LHCN-M2 (cell line): ENCODE measurements around the gene MAST3. TPM values are rescaled to one million over a fixed set of nuclear protein-coding genes. Genes with fewer than 3 reads are reported as not detected.
"Not testable (repeated sequence)": the region's sequence is repeated elsewhere in the genome, so short reads cannot be mapped to it uniquely, and the experiment has no call there.

Source experiments
- DNase-seq: peaks from one replicate; pipeline ENCODE4 v3.0.0-alpha.2; 2012; ENCODE audit warnings: low read depth
- total RNA-seq: library from RNA; depleted of rRNA; stranded (reverse); fragments of >200 nt; gene quantifications from 2 replicates; pipeline ENCODE4 v1.2.3, GENCODE V29; 2014

MAST3 gene
- total RNA-seq, 1 experiment from 2014 or later = 2.2 TPM

DNA sequence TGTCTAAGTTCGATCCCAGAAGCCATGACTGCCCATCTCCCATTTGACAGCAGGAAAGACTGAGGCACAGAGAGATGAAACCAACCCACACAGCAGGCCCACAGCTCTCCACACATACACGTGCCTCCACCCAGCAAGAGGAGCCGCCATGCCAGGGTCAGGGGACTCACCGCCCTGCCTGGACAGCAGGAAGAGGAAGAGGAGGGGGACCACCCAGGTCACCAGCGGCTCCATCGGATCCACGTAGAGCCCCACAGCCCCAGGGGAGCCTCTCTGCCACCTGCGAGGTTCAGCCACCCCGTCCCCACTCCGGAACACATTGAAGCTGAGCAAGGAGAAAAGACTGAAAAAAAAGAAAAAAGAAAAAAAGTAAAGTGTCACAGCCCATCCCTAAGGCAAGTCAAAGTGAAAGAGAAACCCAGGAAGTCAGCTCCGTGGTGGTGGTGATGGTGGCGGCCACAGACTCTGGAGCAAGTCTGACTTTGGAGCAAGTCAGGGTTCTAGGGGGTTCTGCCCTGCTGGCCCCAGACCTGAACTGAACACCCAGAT, 10.9 kb upstream of the MAST3 start, which contains the start of gene IL12RB1:
Gene IL12RB1 (minus strand): TSS at position 345 of the 549 bp plus-strand sequence. CDS start 111 bp downstream, at position 234.
- DNase-seq = no peak

DNA sequence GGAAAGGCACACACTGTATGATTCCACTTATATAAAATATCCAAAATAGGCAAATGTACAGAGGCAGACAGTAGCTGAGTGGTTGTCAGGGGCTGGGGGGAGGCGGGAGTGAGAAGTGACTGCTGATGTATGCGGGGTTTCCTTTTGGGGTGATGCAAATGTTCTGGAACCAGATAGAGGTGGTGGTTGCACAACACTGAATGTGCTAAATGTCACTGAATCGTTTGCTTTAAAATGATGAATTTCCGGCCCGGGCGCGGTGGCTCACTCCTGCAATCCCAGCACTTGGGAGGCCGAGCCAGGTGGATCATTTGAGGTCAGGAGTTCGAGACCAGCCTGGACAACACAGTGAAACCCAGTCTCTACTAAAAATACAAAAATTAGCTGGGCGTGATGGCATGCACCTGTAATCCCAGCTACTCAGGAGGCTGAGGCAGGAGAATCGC, 8.5 kb upstream of the MAST3 start:
- DNase-seq = not testable (repeated sequence)

DNA sequence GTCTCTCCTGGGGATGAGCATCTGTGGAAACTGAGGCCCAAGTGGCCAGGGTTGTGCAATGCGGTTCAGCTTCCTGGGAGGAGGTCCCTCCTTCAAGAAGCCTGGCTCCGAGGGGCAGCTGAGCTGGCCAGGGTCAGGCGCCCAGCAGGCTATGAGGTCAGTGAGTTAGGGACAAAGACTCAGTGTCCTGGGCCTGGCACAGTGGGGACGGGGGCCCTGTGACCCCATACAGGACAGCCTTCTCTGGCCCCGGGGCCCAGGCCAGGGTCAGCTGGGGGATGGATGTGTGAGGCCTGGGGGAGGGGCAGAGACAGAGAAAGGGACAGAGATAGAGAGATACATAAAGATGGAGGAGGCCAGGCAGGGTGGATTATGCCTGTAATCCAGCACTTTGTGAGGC, 7.9 kb upstream of the MAST3 start:
- DNase-seq = no peak

DNA sequence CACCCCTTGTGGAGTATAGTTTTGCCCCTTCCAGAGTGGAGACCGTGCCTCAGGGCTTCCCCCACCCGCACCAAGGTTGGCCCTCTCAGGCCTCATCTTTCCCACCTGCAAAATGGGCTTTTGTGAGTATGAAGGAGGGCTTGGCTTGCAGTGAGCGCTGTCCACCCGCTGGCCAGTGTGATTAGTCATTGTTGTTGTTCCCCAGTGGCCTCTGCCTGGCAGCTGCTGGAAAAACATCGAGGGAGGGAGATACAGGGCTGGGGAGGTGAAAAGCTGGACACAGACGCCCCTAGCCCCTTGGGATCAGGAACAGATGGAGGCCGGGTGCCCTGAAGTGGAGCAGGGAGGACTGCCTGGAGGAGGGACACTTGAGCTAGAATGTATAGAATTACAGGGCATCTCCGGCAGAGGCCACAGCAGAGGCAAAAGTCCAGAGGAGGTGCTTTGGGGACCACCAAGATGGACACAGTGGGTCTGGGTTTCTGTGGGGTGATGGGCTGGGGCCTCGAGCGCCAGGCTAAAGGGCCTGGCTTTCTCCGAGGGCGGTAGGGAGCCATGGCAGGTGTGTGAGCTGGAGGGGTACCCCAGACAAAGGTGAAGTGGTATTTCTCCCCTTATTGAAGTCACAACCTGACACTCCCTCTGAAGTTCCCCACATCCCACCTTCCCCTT, 6.9 kb upstream of the MAST3 start:
- peak; percentile 63 for DNase-seq

DNA sequence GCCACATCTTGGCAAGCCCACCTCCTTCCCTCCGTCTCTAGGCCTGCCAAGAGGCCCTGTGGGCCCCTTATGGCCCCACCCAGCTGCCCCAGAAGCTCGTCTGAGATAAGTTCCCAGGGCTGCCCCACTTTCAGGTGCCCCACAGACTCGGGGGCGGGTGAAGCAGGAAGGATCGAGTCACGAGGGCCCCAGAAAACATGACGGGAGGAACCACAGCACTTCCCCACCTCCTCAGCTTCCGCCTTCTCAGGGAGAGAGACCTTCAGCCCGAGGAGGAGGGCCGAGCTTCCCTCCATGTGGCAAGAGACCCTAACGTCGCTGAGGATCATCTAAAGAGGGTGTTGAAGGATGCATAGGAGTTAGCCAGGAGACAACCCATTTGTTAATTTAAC, 6.4 kb upstream of the MAST3 start:
- DNase-seq = no peak

DNA sequence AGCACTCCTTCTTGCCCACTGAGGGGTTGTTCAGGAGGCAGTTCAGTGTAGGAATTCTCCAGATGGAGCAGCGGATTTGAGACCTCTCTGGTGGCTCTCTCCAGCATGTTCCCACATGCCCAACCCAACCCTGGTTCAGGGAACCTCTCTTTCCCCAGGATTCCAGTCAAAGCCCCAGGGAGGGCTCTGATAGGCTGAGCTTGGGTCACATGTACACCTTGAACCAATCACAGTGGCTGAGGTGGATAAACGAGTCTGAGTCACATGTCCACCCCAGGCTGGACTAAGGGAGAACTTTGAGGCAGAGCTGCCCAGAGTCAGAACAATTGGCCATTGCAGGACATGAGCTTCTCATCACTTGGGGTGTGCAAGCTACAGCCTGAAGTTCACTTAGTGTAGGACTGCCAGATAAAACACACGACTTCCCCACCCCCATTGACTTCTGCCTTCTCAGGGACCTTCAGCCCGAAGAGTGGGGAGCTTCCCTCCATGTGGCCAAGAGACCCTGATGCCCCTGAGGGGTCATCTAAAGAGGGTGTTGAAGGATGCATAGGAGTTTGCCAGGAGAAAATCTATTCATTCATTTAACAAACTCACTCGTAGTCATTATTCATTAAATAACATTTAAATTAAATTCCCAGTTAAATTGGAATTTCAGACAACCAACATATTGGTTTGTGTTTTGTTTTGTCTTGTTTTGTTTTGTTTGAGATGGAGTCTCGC, 4.0 kb upstream of the MAST3 start:
- peak; percentile 73 for DNase-seq

DNA sequence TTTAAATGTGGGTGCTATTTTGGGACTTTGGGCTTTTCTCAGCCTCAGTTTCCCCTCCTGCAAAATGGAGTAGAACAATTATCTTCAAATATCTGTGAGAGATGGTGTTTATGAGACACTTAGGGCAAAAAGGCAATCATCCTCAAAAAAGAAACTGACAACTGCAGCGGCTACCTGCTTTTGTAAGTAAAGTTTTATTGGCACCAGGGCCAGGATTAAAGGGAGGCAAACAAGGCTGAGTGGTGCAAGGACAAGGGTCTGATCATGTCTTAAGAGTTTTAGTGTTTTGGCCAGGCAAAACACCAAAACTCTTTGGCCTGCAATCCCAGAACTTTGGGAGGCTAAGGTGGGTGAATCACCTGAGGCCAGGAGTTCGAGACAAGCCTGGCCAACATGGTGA, 1.3 kb upstream of the MAST3 start:
- no peak for DNase-seq

DNA sequence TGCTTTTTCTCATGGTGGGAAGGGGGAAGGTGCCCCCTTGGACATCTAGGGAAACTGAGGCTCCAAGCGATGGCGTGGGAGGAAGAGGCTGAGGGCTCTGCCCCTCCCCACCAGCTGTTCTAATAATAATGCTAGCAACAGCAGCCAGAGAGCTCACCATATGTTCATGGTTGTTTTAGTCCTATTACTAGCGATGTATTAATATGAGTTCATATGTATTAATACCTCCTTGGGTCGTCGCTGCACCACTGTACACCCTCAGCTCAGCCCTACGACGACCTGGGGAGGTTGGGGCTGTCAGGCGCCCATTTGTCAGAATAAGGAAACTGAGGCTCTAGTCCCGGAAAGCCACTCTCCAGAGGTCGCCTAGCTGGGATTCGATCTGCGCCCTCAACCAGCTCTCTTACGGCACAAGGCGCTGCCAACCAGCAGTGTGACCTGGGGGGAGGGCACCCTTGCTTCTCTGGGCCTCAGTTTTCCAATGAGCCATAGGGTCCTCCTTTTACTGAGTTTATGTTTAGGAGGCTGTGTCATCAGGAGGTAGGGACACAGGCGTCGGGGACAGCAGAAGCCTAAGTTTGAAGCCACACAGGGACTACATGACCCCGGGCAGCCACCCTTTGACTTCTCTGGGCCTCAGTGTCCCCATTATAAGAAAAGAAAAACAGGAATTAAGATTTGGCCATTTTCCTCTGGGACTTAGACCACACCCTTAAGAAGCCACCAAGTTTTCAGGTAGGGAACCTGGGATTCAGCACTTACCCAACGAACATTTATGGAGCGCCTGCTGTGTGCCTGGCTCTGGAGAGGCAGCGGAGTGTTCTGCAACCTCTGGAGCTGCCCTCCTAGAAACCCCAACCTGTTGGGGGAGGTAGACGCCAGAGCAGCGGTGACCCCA, 664 bp downstream of the MAST3 start:
- no peak for DNase-seq

DNA sequence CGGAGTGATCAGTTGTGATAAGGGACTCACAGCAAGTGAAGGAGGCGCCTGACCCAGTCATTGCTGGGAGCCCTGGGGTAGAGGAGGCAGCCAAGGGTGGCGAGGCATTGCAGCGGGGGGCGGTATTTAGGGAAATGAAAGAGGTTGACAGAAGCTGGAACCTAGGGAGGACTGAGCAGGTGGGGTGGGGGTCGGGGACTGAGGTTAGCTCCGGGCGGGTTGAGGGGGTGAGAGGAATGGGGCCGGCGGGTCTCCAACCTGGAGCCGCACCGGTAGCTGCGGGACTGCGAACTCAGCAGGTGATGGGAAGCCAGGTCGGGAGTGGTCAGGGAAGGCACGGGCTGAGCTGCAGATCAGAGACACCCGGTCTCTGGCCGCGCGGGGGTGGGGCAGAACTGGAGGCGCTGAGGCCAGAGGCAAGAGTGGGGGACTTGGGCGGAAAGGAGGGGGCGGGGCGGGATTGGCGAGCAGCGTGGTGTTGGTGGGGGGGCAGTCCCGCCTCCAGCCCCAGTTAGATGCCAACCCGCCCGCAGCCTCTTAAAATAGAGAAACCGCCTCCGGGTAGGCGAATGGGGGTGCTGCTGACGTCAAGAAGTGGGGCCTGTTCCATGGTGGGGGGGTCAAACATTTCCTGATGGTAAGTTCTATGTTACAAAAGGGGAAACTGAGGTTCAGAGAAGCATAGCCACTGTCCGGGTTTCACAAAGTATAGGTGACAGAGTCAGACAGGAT, 1.5 kb downstream of the MAST3 start:
- DNase-seq = no peak

DNA sequence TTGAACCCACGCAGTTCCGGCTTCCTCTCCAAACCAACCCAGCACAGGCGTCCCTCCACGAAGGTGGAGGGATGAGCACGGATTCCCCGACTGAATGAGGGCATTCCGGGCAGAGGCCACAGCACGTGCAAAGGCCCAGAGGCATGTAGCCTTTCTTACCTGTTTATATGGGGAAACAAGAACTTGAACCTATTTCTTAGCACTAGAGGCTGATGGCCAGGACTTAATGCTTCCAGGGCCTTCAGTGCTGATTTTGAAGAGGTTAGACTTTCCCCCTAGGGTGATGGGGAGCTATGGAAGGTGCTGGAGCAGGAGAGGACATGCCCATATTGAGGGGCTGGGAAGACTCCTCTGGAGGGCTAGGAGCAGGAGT, 2.0 kb downstream of the MAST3 start:
- no peak for DNase-seq

DNA sequence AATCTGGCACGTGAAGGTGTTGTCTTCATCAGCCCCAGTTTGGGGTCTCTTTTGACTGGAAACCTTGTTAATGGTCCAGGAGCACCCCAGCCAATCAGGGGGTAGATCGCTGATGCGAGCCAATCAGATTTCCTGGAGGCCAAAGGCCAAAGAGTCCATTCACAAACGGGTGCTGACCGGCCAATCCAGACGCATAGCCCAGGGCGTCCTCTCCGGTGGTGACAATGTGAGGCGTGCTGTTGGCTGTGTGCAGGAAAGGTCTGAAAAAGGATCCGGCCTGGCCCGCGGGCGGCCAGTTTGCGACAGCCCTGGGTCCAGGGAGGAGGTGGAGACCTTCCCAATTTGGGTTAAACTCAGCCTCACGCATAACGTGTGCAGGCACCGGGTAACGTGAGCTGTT, 3.1 kb downstream of the MAST3 start:
- DNase-seq = no peak

DNA sequence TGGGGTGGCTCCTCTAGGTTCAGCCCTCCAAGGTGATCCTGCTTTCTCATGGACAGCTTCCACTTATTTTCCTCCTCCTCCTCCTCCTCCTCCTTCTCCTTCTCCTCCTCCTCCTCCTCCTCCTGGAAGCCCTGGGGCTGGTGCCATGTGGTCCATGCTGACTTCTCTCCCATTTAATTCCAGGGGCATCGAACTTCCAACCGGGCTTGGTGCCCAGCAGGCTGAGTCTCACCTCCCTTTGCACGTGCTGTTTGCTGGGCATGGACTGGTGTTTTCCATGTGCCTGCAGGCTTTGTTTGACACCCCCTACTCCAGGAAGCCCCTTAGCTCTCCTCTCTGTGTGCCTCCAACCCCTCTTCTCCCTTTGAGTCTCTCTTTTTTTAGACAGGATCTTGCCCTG, 3.7 kb downstream of the MAST3 start:
- DNase-seq = no peak

DNA sequence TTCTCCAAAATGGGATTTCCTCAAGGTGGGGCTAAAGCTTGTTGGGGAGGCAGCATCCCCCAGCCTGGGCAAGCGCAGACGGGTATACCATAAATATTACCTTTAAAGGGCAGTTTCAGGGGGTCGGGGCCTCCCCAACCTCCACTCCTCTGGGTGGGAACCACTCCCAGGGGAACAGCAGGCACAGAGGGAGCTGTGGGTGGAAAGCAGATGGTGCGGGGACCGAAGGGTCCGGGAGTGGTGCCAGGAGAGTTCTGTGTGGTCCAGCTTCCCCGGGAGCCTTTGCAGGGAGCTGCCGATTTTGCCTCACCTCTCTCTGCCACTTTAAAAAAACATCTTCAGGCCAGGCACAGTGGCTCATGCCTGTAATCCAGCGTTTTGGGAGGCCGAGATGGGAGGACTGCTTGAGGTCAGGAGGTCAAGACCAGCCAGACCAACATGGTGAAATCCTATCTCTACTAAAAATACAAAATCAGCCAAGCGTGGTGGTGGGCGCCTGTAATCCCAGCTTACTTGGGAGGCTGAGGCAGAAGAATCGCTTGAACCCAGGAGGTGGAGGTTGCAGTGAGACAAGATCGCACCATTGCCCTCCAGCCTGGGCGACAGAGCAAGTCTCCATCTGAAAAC, 5.5 kb downstream of the MAST3 start:
- DNase-seq = no peak

DNA sequence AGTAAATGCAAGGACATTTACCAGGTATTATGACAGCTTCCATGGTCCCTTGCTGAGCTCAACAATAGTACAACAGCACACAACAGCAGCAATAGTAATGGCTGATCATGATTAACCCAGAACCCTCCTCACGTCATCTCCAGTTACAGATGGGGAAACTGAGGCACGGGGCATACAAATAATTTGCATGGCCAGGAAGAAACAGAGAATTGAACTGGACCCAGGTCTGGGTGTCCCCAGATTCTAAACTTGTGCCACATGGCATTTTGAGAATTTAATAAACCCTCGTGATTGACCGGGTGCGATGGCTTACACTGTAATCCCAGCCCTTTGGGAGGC, 7.2 kb downstream of the MAST3 start:
- DNase-seq = no peak

DNA sequence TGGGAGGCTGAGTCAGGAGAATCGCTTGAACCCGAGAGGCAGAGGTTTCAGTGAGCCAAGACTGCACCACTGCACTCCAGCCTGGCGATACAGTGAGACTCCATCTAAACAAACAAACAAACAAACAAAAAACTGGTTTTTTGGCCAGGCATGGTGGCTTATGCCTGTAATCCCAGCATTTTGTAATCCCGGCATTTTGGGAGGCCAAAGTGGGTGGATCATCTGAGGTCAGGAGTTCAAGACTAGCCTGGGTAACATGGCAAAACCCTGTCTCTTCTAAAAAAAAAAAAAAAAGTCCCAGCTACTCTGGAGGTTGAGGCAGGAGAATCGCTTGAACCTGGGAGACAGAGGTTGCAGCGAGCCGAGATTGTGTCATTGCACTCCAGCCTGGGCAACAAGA, 7.7 kb downstream of the MAST3 start:
- not testable (repeated sequence) for DNase-seq

DNA sequence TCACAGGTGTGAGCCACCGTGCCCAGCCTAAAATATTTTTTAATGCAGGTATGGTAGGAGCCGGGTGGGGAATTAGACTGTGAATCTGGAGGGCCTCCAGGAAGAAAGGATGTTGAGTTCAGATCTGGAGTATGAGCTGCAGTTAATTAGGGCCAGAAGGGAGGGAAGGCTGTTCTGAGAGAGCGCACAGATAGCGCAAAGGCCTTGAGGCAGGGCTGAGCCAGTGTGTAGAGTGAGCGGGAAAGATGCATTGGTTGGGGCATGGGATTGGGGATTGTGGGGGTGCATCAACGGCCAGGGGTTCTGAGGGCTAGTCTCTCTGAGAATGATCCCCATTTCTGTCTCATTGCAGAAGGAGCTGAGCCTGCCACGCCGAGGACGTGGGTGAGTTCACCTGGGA, 9.7 kb downstream of the MAST3 start:
- no peak for DNase-seq

DNA sequence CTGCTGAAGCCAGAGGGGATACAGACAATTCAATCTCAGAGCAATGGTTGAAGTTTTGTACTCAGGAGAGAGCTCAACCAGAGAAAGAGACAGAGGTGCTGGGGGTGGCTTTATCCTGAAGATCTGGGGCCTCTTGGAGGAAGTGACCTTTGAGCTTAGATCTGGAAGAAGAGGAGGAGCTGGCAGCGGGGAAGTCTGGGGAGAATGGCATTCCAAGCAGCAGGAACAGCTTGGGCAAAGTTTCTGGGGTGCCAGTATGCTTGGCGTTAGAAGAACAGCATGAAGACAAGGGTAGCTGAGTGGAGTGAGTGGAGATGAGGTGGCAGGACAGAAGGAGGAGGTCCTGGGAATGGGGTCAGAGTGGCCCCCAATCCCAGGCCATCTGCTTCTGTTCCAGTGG, 11.3 kb downstream of the MAST3 start:
- no peak for DNase-seq

DNA sequence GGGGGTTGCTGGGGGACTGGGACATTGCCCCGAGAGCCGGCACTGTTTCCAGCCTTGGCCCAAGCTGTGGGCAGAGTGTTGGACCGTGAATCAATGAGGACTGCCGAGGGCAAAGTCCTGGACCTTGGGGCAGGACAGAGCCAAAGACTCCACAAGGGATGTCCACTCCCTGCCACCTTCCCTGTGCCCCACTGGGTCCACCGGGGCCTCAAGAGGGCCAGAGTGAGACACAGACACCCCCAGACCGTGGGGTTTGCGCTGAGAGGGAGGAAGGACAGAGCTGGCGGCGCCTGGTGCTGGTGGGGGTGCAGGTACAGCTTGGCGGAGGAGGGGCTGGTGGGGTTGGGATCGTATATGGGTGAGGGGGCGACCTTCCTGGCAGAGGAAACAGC, 11.8 kb downstream of the MAST3 start:
- no peak for DNase-seq

DNA sequence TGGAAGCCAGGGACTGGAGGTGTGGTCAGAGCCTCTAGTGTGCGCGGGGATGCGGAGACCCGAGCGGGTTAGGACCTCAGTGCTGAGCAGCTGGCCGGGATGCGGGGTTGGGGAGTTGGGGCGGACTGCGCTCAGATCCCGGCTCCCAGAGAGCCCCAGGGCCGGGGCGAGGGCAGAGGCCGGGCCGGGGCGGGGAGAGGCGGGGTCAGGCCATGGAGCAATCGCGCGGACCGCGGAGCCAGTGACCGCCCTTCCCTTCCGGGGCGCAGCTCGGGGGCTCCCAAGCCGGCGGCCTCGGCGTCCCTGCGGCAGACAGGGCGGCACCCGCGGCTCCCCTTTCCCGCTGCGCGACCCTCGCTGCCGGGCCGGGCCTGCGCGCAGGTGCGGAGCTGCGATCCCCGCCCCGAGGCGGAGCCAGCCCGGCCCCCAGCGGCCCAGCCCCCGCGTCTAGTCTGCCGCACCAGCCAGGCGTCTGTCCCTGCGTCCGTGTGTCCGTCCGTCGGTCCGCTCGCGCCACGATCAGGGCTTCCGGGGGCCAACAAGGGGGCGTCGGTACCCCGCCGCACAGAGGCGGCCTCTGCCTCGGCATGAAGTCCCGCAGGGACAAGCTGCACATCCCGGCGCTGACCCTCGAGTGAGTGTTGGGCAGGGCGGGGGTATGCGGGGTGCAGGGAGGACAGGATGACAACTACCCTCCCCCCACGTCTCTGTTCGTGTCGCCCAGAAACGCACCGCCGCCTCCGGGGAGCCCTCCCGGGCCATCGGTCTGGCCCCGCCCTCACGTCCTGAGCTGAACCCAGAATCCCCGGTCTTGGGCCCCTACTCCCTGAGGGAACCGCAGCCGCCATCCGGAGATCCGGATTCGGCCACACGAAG, 12.4 kb downstream of the MAST3 start:
- no peak for DNase-seq
